K562 (cell line): ENCODE measurements around the gene CPT1C. TPM values are rescaled to one million over a fixed set of nuclear protein-coding genes. Genes with fewer than 3 reads are reported as not detected.

Experiments
- BDP1 ChIP-seq: IDR thresholded peaks from 3 replicates; pipeline ENCODE4 v1.6.1; 2011; ENCODE audit not compliant: insufficient read length, insufficient read depth
- CAMTA2 ChIP-seq: fragments of 250-450 bp; sonication (Bioruptor Pico); conservative IDR thresholded peaks from 2 replicates; pipeline ENCODE4 v1.5.1; 2022
- CEBPG ChIP-seq, 3 experiments: fragments of 200-800 bp in 1 of 3; sonication (Bioruptor generic) in 1 of 3; sonication (generic) in 1 of 3; formaldehyde crosslinking in 1 of 3; IDR thresholded peaks in 2 of 3; conservative IDR thresholded peaks in 1 of 3; 2 replicates each; pipeline versions ENCODE4 v1.6.1 to v1.8.0; 2016 to 2022; ENCODE audit warnings: missing compliant biosample characterization in 2 of 3, missing genetic modification characterization in 2 of 3, mild to moderate bottlenecking in 1 of 3, missing genetic modification reagents in 1 of 3
- CTBP1 ChIP-seq: fragments of 450-650 bp; IDR thresholded peaks from 2 replicates; pipeline ENCODE4 v1.6.1; 2016; ENCODE audit warnings: borderline replicate concordance
- HCFC1 ChIP-seq: IDR thresholded peaks from 2 replicates; pipeline ENCODE4 v1.6.1; 2012; ENCODE audit warnings: low read depth, low read length, improper control_type of control experiment
- HOXB6 ChIP-seq: fragments of 250-450 bp; sonication (Bioruptor Pico); IDR thresholded peaks from 2 replicates; pipeline ENCODE4 v1.5.1; 2022; ENCODE audit warnings: mild to moderate bottlenecking, borderline replicate concordance
- LARP7 ChIP-seq: fragments of 450-650 bp; IDR thresholded peaks from 2 replicates; pipeline ENCODE4 v1.6.1; 2016
- POLR3A ChIP-seq: IDR thresholded peaks from 2 replicates; pipeline ENCODE4 v1.6.1; 2011; ENCODE audit warnings: borderline replicate concordance, mild to moderate bottlenecking, moderate library complexity; ENCODE audit not compliant: insufficient read length, insufficient read depth; ENCODE audit errors: extremely low read depth
- SMAD2 ChIP-seq: fragments of 150-350 bp; IDR thresholded peaks from 2 replicates; pipeline ENCODE4 v1.6.1; 2014; ENCODE audit warnings: low read depth, mild to moderate bottlenecking, low read length
- TAF1 ChIP-seq: IDR thresholded peaks from 2 replicates; pipeline ENCODE4 v1.6.1; 2011; ENCODE audit warnings: mild to moderate bottlenecking, low read length, moderate library complexity; ENCODE audit not compliant: insufficient read depth, control insufficient read depth, severe bottlenecking; ENCODE audit errors: extremely low read depth
- TAF9B ChIP-seq: fragments of 450-650 bp; IDR thresholded peaks from 2 replicates; pipeline ENCODE4 v1.6.1; 2018; ENCODE audit warnings: mild to moderate bottlenecking; ENCODE audit not compliant: partially characterized antibody
- ZNF253 ChIP-seq: fragments of 250-450 bp; sonication (Bioruptor Pico); conservative IDR thresholded peaks from 2 replicates; pipeline ENCODE4 v1.6.1; 2021; ENCODE audit warnings: mild to moderate bottlenecking
- ZNF282 ChIP-seq: sonication (generic); formaldehyde crosslinking; IDR thresholded peaks from 2 replicates; pipeline ENCODE4 v1.8.1; 2023; ENCODE audit warnings: missing genetic modification reagents
- ZNF316 ChIP-seq: fragments of 450-650 bp; IDR thresholded peaks from 2 replicates; pipeline ENCODE4 v1.6.1; 2016
- ZNF780A ChIP-seq: fragments of 250-450 bp; sonication (Bioruptor Pico); IDR thresholded peaks from 2 replicates; pipeline ENCODE4 v1.5.0; 2021; ENCODE audit warnings: mild to moderate bottlenecking
- polyA plus RNA-seq, 8 experiments: library from polyadenylated mRNA; depleted of rRNA in 4 of 8; stranded (reverse) in 5 of 8; unstranded in 3 of 8; fragments of >200 nt; fragmentation: Nextera tagmentation in 2 of 8; fragmentation: Illumina TruSeq in 1 of 8; extraction: Ambion mirVana in 2 of 8; extraction: Trizol in 1 of 8; gene quantifications; 2 replicates each; pipeline versions ENCODE4 v1.2.1 to v1.2.3, GENCODE V29; 2011 to 2014; ENCODE audit warnings: inconsistent platforms in 1 of 8, missing spikeins in 1 of 8
- total RNA-seq, 7 experiments: library from RNA; depleted of rRNA in 6 of 7; stranded (reverse); fragments of >200 nt in 6 of 7; fragmentation: Illumina TruSeq in 2 of 7; extraction: Trizol in 2 of 7; gene quantifications; 2 replicates each; pipeline versions ENCODE4 v1.2.1 to v1.2.3, GENCODE V29; 2011 to 2021; ENCODE audit warnings: low replicate concordance in 1 of 7
- TF ChIP-seq, protein P1 (sequence below): fragments of 200-800 bp; sonication (Bioruptor generic); IDR thresholded peaks from 2 replicates; pipeline ENCODE4 v1.6.1; 2017; ENCODE audit warnings: missing genetic modification characterization, missing compliant biosample characterization
- TF ChIP-seq, protein P2 (sequence below): fragments of 250-450 bp; sonication (Bioruptor Pico); IDR thresholded peaks from 2 replicates; pipeline ENCODE4 v1.8.0; 2022; ENCODE audit warnings: moderate library complexity, mild to moderate bottlenecking, inconsistent platforms

CPT1C gene
- total and polyA plus RNA-seq, 9 of the 15 experiments (the other 6 are each of a cell fraction or from before 2014, with no cell fraction given): 1.9 to 12.3 (median 3.0) TPM

DNA sequence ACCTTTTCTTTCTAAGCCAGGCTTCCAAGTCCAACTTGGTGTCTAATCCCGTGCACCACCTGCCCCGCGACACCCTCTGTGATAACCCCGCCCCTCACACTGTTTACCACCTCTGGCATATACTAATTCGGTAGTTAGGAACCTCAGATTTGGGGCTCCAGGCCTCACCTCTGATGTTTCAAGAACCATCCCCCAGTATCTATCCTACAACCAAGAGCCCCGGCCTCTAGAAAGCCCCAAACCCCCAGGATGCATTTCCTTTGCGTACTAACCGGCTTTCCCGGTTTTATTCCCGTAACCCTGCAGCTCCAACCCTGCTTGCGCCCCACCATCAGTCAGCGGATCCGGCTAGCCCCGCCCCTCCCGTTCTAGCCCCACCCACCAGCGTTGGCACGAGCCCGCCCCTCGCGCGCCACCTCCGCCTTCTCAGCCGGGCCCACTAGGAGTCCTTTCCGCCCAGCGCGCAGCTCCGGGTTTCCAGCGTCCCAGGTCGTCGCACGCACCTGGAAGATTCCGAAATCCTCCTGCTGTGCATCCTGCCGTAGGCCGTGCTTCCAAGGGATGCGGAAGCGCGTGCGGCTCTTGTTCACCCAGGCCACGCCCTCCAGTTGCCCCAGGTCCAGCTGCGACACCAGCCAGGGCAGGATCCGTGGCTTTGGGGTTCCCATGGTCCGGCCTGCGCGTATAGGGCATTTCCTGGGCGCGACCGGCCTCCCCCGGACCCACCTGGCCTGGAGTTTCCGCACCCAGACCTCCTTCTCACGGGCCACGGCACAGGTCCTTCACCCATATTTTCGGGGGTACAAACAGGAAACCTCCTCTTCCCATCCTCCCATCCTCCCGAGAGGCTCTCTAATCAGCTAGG, 26.5 kb upstream of the CPT1C start (continued):
- TF ChIP-seq HCFC1 (no peak), TAF9B (no peak), BDP1 (no peak), HOXB6 (no peak), ZNF282 (CRISPR knock-in tag) (no peak), CEBPG (CRISPR knock-in tag; IDR thresholded peaks at IDR 0.05) (no peak), CEBPG (tag; conservative IDR thresholded peaks at IDR 0.05 in 1 of 2, IDR thresholded peaks at IDR 0.05 in 1 of 2) (no peak), POLR3A (no peak), CAMTA2 (CRISPR knock-in tag) (no peak), TAF1 (peak; percentile 13), ZNF316 (no peak), ZNF253 (no peak), ZNF780A (CRISPR knock-in tag) (no peak), CTBP1 (peak; percentile 73; the same call in 1 of the 2 replicates), LARP7 (no peak), SMAD2 (no peak)
- TF ChIP-seq, protein P1, sequence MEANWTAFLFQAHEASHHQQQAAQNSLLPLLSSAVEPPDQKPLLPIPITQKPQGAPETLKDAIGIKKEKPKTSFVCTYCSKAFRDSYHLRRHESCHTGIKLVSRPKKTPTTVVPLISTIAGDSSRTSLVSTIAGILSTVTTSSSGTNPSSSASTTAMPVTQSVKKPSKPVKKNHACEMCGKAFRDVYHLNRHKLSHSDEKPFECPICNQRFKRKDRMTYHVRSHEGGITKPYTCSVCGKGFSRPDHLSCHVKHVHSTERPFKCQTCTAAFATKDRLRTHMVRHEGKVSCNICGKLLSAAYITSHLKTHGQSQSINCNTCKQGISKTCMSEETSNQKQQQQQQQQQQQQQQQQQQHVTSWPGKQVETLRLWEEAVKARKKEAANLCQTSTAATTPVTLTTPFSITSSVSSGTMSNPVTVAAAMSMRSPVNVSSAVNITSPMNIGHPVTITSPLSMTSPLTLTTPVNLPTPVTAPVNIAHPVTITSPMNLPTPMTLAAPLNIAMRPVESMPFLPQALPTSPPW (CRISPR knock-in tag): peak; percentile 47; the same call in 1 of the 2 replicates
- TF ChIP-seq, protein P2, sequence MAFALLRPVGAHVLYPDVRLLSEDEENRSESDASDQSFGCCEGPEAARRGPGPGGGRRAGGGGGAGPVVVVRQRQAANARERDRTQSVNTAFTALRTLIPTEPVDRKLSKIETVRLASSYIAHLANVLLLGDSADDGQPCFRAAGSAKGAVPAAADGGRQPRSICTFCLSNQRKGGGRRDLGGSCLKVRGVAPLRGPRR (CRISPR knock-in tag): no peak
